Right lobe of liver (tissue), 6 donors: Measurements from ENCODE around the gene MYO3B. TPM values are rescaled to one million over a fixed set of nuclear protein-coding genes. Genes with fewer than 3 reads are reported as not detected.

Experiments
- ATAC-seq, 4 donors: fragments of 200-7000 bp; cut with Tn5 transposase; one replicate each; pipeline ENCODE4 v1.9.1; 2020; ENCODE audit warnings: mild to moderate bottlenecking in 4 of 4, moderate library complexity in 4 of 4
- DNase-seq, 3 donors: peaks; one replicate each; pipeline ENCODE4 v3.0.0-alpha.2; 2020
- H3K27ac ChIP-seq, 3 donors: fragments of 200-600 bp; one replicate each; pipeline ENCODE4 v1.8.0; 2022
- H3K27me3 ChIP-seq, 2 donors: fragments of 200-600 bp; one replicate each; pipeline ENCODE4 v1.8.0; 2022
- H3K36me3 ChIP-seq, 4 donors: fragments of 200-600 bp; sonication (generic) in 1 of 4; one replicate each; pipeline versions ENCODE4 v1.5.1 to v1.8.0; 2017 to 2022; ENCODE audit warnings: control low read depth in 1 of 4
- H3K4me1 ChIP-seq, 4 donors: fragments of 200-600 bp; sonication (generic) in 1 of 4; one replicate each; pipeline versions ENCODE4 v1.5.1 to v1.8.0; 2017 to 2022; ENCODE audit warnings: control low read depth in 1 of 4
- H3K4me3 ChIP-seq, 3 donors: fragments of 200-600 bp; one replicate each; pipeline ENCODE4 v1.8.0; 2022
- H3K9me3 ChIP-seq, 4 donors: fragments of 200-600 bp; sonication (generic) in 1 of 4; one replicate each; pipeline versions ENCODE4 v1.5.1 to v1.8.0; 2017 to 2022; ENCODE audit warnings: control low read depth in 1 of 4
- POLR2A ChIP-seq: fragments of 450-650 bp; IDR thresholded peaks from one replicate; pipeline ENCODE4 v1.6.1; 2017; ENCODE audit warnings: antibody characterized with exemption, mild to moderate bottlenecking
- WGBS: methylation state at CpG from one replicate; pipeline ENCODE4 v1.1.6; 2018; ENCODE audit warnings: low coverage, low lambda C conversion rate; ENCODE audit not compliant: insufficient coverage; ENCODE audit errors: missing lambda C conversion rate; 5-methylcytosine and 5-hydroxymethylcytosine counted together
- intact Hi-C, 2 donors: fragments of 100-400 bp; cut with DNase I; formaldehyde crosslinking; loops; one replicate each; pipeline versions ENCODE4 v1.11.2 to v1.14.1; 2022
- total RNA-seq, 6 experiments: library from RNA; depleted of rRNA in 2 of 6; stranded (reverse); fragments of >200 nt in 2 of 6; fragmentation: NEBNext Ultra II Directional in 3 of 6; extraction: Animal tissue kit (Norgen Biotek cat#: 25700) in 3 of 6; gene quantifications; one replicate each; pipeline versions ENCODE4 v1.1.0 to v1.2.4, GENCODE V29; 2016 to 2023
- TF ChIP-seq, protein P1 (sequence below), 4 donors: fragments of 200-600 bp in 3 of 4; fragments of 450-650 bp in 1 of 4; IDR thresholded peaks; one replicate each; pipeline versions ENCODE4 v1.5.1 to v1.8.0; 2016 to 2022; ENCODE audit warnings: antibody characterized with exemption in 4 of 4, mild to moderate bottlenecking in 2 of 4
- donor health status: DM: no; HTN: yes; CAD: no.
- donor health status: DM: no; HTN: no; CAD: no.
- donor health status: DM: no; HTN: no; CAD: no.
- donor health status: DM: no; HTN: yes; CAD: no.
- donor health status: DM: no; HTN: yes; CAD: no.

MYO3B gene
- total RNA-seq, 6 experiments from 2014 or later, result 0.18 to 0.25 TPM; not detected in 4

DNA sequence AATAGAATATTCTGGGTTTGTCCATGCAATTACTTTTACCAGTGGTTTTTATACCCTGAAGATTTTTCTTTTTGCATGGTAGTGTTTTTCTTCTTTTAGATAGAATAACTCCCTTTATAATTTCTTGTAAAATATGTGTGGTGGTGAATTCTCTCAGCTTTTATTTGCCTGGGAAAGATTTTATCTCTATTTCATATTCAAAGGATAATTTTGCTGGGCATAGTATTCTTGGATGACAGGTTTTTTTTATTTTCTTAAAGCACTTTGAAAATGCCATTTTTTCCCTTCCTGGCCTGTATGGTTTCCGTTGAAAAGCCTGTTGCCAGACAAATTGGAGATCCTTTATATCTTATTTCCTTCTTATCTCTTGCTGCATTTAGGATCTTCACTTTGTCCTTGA, 113.5 kb downstream of the MYO3B start:
- TF ChIP-seq, protein P1, sequence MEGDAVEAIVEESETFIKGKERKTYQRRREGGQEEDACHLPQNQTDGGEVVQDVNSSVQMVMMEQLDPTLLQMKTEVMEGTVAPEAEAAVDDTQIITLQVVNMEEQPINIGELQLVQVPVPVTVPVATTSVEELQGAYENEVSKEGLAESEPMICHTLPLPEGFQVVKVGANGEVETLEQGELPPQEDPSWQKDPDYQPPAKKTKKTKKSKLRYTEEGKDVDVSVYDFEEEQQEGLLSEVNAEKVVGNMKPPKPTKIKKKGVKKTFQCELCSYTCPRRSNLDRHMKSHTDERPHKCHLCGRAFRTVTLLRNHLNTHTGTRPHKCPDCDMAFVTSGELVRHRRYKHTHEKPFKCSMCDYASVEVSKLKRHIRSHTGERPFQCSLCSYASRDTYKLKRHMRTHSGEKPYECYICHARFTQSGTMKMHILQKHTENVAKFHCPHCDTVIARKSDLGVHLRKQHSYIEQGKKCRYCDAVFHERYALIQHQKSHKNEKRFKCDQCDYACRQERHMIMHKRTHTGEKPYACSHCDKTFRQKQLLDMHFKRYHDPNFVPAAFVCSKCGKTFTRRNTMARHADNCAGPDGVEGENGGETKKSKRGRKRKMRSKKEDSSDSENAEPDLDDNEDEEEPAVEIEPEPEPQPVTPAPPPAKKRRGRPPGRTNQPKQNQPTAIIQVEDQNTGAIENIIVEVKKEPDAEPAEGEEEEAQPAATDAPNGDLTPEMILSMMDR (IDR thresholded peaks at IDR 0.05), result no peak
- TF ChIP-seq POLR2A, result no peak
- Histone ChIP-seq H3K9me3 (no peaks in the 10 kb centered on the region), H3K4me1 (no peaks in the 10 kb centered on the region), H3K27me3 (no peaks in the 10 kb centered on the region), H3K27ac (no peak overlapping the region), H3K36me3 (no peaks in the 10 kb centered on the region), H3K4me3 (no peak overlapping the region)
- no peak for DNase-seq
- no peak for ATAC-seq
- 57% methylated on average over 1 of the region's 1 CpG for WGBS
- intact Hi-C loops, result no loop called here

DNA sequence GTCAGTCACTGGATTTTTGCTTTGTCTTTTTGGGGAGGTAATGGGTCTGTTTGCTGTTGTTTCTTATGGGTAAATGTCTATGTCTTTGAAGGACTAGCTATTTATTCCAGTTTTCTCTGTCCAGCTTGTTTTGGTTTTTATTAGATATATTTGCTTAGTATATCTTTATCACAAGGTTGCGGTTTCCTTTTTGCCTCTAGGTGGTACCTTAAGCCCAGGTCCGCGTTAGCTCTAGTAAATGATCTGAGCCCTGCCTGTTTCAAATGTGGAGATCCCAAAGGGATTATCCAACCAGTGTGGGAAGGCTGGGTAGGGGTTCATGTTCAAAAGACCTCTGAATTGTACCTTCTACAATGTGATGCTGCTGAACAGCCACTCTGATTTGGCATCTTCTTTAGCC, 114.5 kb downstream of the MYO3B start:
- WGBS, result 54% methylated on average over 3 of the region's 3 CpGs
- Histone ChIP-seq H3K4me1 (no peaks in the 10 kb centered on the region), H3K36me3 (no peaks in the 10 kb centered on the region), H3K9me3 (no peaks in the 10 kb centered on the region), H3K4me3 (no peak overlapping the region), H3K27ac (no peak overlapping the region), H3K27me3 (no peaks in the 10 kb centered on the region)
- intact Hi-C loops, result no loop called here
- ATAC-seq (no peak), DNase-seq (no peak)
- TF ChIP-seq, protein P1 (IDR thresholded peaks at IDR 0.05), result no peak
- no peak for TF ChIP-seq POLR2A

DNA sequence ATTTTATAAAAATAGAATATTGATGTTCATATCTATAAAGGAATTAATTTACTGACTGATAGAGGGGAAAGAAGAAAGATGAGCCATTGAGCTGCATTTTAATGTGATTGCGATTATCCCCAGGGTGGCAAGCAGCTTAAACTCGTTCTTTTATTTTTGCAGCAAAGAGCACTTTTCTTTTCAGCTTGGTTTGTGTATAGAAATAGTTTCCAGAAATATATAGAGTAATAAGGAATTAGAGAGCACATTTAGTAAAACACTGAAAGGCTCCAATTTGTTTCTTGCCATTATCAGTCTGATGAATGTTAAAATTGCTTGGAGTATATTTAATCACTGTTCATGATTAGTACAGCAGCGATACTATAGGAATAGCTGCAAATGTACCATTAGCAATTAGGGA, 119.5 kb downstream of the MYO3B start:
- TF ChIP-seq, protein P1 (IDR thresholded peaks at IDR 0.05), result no peak
- TF ChIP-seq POLR2A, result no peak
- no peak overlapping the region for H3K27ac ChIP-seq
- no peaks in the 10 kb centered on the region for H3K36me3 ChIP-seq
- no peaks in the 10 kb centered on the region for H3K4me1 ChIP-seq
- no peaks in the 10 kb centered on the region for H3K9me3 ChIP-seq
- no peak overlapping the region for H3K4me3 ChIP-seq
- no peak for ATAC-seq
- intact Hi-C loops, result no loop called here
- DNase-seq, result no peak
- 76% methylated on average over 3 of the region's 3 CpGs for WGBS
- H3K27me3 ChIP-seq, result no peaks in the 10 kb centered on the region

DNA sequence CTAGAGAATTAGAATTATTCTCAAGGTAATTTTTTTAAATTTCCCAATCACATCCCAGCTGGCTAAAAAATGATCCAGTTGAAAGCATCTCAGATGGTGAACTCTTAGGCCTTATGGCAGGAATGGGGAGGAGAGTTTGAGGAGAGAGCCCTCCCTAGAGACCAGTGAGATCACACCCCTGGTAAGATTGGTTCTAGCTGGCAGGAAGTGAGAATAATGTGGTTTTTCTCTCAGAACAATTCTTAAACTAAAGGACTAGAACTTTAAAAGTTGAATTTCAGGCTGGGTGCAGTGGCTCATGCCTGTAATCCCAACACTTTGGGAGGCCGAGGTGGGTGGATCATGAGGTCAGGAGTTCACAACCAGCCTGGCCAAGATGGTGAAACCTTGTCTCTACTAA, 120.2 kb downstream of the MYO3B start:
- Histone ChIP-seq H3K27ac (no peak overlapping the region), H3K4me3 (no peak overlapping the region), H3K27me3 (no peaks in the 10 kb centered on the region), H3K36me3 (no peaks in the 10 kb centered on the region), H3K4me1 (no peaks in the 10 kb centered on the region), H3K9me3 (no peaks in the 10 kb centered on the region)
- TF ChIP-seq POLR2A, result no peak
- TF ChIP-seq, protein P1 (IDR thresholded peaks at IDR 0.05), result no peak
- intact Hi-C loops, result no loop called here
- no peak for ATAC-seq
- no peak for DNase-seq
- no CpG with 5 or more reads among the region's 1 CpG for WGBS

- no peak for ATAC-seq
- DNase-seq, result no peak
- no peak overlapping the region for H3K4me3 ChIP-seq
- TF ChIP-seq, protein P1 (IDR thresholded peaks at IDR 0.05), result no peak
- no peak for TF ChIP-seq POLR2A
- no peaks in the 10 kb centered on the region for H3K27me3 ChIP-seq
- no peaks in the 10 kb centered on the region for H3K36me3 ChIP-seq
- intact Hi-C loops, result no loop called here
- H3K9me3 ChIP-seq, result no peaks in the 10 kb centered on the region
- no peak overlapping the region for H3K27ac ChIP-seq
- no peaks in the 10 kb centered on the region for H3K4me1 ChIP-seq
These were observed 121.0 kb downstream of the MYO3B start for GRCh38 chr2:170298861-170299429.
